Activated T-cell treated with anti-CD3 and anti-CD28 coated beads, Interleukin-2, amount 50 U/mL, for 1 hour (primary cell): Measurements from ENCODE around the gene XPNPEP2.

ENCODE experiments used
- DNase-seq: peaks from one replicate; pipeline ENCODE4 v3.0.0-alpha.2; 2020

Gene XPNPEP2

GRCh38 chrX:129738466-129739308 is at the start of gene XPNPEP2:
TSS of gene XPNPEP2 (plus strand) at chrX:129738979. CDS start at chrX:129739214, 235 bp downstream.
- DNase-seq, result no peak

- no peak for DNase-seq
Observed at GRCh38 chrX:129689796-129690195, 49.0 kb upstream of the XPNPEP2 start.

GRCh38 chrX:129690435-129690834 is 48.3 kb upstream of the XPNPEP2 start:
- no peak for DNase-seq

- DNase-seq, result no peak
Observed at GRCh38 chrX:129693354-129693753, 45.4 kb upstream of the XPNPEP2 start.

- no peak for DNase-seq
Observed at GRCh38 chrX:129694805-129695204, 44.0 kb upstream of the XPNPEP2 start.

- DNase-seq, result no peak
Observed at GRCh38 chrX:129695535-129695934, 43.2 kb upstream of the XPNPEP2 start.

- DNase-seq, result no peak
Observed at GRCh38 chrX:129695937-129696336, 42.8 kb upstream of the XPNPEP2 start.

GRCh38 chrX:129696463-129697155 is 42.2 kb upstream of the XPNPEP2 start:
- no peak for DNase-seq

- no peak for DNase-seq
Observed at GRCh38 chrX:129697204-129697829, 41.5 kb upstream of the XPNPEP2 start.

- no peak for DNase-seq
Observed at GRCh38 chrX:129698150-129698549, 40.6 kb upstream of the XPNPEP2 start.

GRCh38 chrX:129700536-129700935 is 38.2 kb upstream of the XPNPEP2 start:
- DNase-seq, result no peak

GRCh38 chrX:129701624-129702069 is 37.1 kb upstream of the XPNPEP2 start:
- DNase-seq, result no peak

- no peak for DNase-seq
Observed at GRCh38 chrX:129704491-129704890, 34.3 kb upstream of the XPNPEP2 start.

GRCh38 chrX:129705377-129705925 is 33.3 kb upstream of the XPNPEP2 start:
- DNase-seq, result no peak

GRCh38 chrX:129705988-129706387 is 32.8 kb upstream of the XPNPEP2 start:
- DNase-seq, result no peak

GRCh38 chrX:129706400-129707072 is 32.2 kb upstream of the XPNPEP2 start:
- no peak for DNase-seq

GRCh38 chrX:129714581-129714980 is 24.2 kb upstream of the XPNPEP2 start:
- DNase-seq, result no peak

GRCh38 chrX:129716507-129716906 is 22.3 kb upstream of the XPNPEP2 start:
- no peak for DNase-seq

GRCh38 chrX:129717892-129718291 is 20.9 kb upstream of the XPNPEP2 start:
- no peak for DNase-seq

GRCh38 chrX:129718676-129719075 is 20.1 kb upstream of the XPNPEP2 start:
- DNase-seq, result no peak

GRCh38 chrX:129719268-129719667 is 19.5 kb upstream of the XPNPEP2 start:
- no peak for DNase-seq

GRCh38 chrX:129719931-129720530 is 18.7 kb upstream of the XPNPEP2 start:
- DNase-seq, result no peak
